DOHH2 (cell line): ENCODE data around the gene PBX4.

Experiments used
- H3F3A ChIP-seq: fragments of 200-600 bp; sonication (generic), shearing (Covaris generic); 2 replicates; pipeline ENCODE4 v1.6.0; 2016; ENCODE audit warnings: antibody characterized with exemption, mild to moderate bottlenecking; ENCODE audit not compliant: control insufficient read depth, insufficient read depth
- H3K27ac ChIP-seq: fragments of 200-600 bp; sonication (generic); 2 replicates; pipeline ENCODE4 v1.5.1; 2014; ENCODE audit warnings: low read depth, mild to moderate bottlenecking, low read length, moderate library complexity
- H3K27me3 ChIP-seq: fragments of 200-600 bp; sonication (generic); 2 replicates; pipeline ENCODE4 v1.6.1; 2014; ENCODE audit warnings: mild to moderate bottlenecking, low read length, mixed read lengths; ENCODE audit not compliant: control insufficient read depth
- H3K36me3 ChIP-seq: fragments of 200-600 bp; sonication (generic); 2 replicates; pipeline ENCODE4 v1.6.1; 2014; ENCODE audit warnings: mild to moderate bottlenecking, low read length, moderate library complexity, mixed read lengths; ENCODE audit not compliant: control insufficient read depth
- H3K4me1 ChIP-seq: fragments of 200-600 bp; sonication (generic); 2 replicates; pipeline ENCODE4 v1.6.1; 2014; ENCODE audit warnings: mild to moderate bottlenecking, low read length, mixed read lengths; ENCODE audit not compliant: control insufficient read depth
- H3K4me2 ChIP-seq: fragments of 200-600 bp; sonication (generic); 2 replicates; pipeline ENCODE4 v1.6.0; 2014; ENCODE audit warnings: mild to moderate bottlenecking, low read length, moderate library complexity
- H3K4me3 ChIP-seq: fragments of 200-600 bp; sonication (generic); 2 replicates; pipeline ENCODE4 v1.5.1; 2014; ENCODE audit warnings: mild to moderate bottlenecking, low read length, mixed read lengths
- H3K79me2 ChIP-seq: fragments of 200-600 bp; sonication (generic); 2 replicates; pipeline ENCODE4 v1.6.1; 2014; ENCODE audit warnings: mild to moderate bottlenecking, low read length, mixed read lengths; ENCODE audit not compliant: control insufficient read depth
- H3K9me2 ChIP-seq: fragments of 200-600 bp; sonication (generic); replicated peaks from 2 replicates; pipeline ENCODE4 v1.6.1; 2014; ENCODE audit warnings: mild to moderate bottlenecking, low read length, mixed read lengths; ENCODE audit not compliant: control insufficient read depth
- H3K9me3 ChIP-seq: fragments of 200-600 bp; sonication (generic); 2 replicates; pipeline ENCODE4 v1.6.1; 2014; ENCODE audit warnings: antibody characterized with exemption, low read length, mixed read lengths; ENCODE audit not compliant: control insufficient read depth, insufficient read depth
- H4K20me1 ChIP-seq: fragments of 200-600 bp; sonication (generic); 2 replicates; pipeline ENCODE4 v1.6.0; 2014; ENCODE audit warnings: low read depth, mild to moderate bottlenecking, antibody characterized with exemption, low read length, moderate library complexity; ENCODE audit not compliant: control insufficient read depth, insufficient read depth
- CTCF ChIP-seq: fragments of 200-600 bp; sonication (generic); IDR thresholded peaks from one replicate; pipeline ENCODE4 v1.5.1; 2014; ENCODE audit warnings: antibody characterized with exemption, mild to moderate bottlenecking, low read depth, low read length; ENCODE audit not compliant: poor library complexity, severe bottlenecking
- EZH2phosphoT487 ChIP-seq: fragments of 200-600 bp; sonication (generic); IDR thresholded peaks from 2 replicates; pipeline ENCODE4 v1.6.1; 2017; ENCODE audit warnings: borderline replicate concordance, mild to moderate bottlenecking, antibody characterized with exemption, low read length, moderate library complexity, mixed read lengths

Gene PBX4

DNA sequence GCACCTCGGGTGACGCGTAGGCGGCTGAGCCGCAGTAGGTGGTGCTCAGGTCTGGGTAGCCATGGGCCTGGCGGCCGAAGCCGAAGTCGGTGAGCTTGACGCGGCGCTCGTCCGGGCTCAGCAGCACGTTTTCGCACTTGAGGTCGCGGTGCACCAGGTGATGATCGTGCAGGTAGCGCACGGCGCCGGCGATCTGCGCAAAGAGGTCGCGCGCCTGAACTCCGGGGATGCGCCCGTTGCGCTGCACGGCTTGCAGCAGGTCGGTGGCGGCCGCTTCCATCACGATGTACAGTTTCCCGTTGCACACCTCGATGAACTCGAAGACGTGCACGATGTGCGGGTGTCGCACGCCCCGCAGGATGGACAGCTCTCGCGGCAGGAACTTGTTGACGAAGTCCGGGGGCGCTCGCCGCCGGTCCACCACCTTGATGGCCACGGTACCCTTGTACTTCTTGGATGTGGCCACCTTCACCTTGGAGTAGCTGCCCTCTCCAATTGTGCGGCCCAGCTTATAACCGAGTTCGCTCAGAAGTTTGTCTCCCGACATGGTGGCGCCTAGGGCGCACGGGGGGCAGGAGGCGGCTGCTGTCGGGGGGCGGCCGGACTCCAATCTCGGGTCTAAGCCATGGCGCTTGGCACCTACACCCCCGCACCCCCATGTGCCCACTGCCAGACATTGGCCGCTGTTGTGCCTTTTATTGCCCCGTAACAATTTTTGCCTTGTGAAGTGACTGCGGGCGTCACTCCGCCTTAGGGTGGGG, 103.4 kb downstream of the PBX4 start, which contains the start of gene TSSK6:
Gene TSSK6 (minus strand): TSS at position 668 of the 761 bp plus-strand sequence. CDS start 121 bp downstream, at position 547.
- peaks cover 19% of the 10 kb centered on the region for H3K36me3 ChIP-seq
- H3K79me2 ChIP-seq: peaks cover 48% of the 10 kb centered on the region
- no peaks in the 10 kb centered on the region for H3K27me3 ChIP-seq
- peak within 1 kb of the TSS; percentile 36 for H3K27ac ChIP-seq
- H3K9me3 ChIP-seq: no peaks in the 10 kb centered on the region
- peak within 1 kb of the TSS; percentile 91 for H3K4me2 ChIP-seq
- H3K4me1 ChIP-seq: peaks cover 25% of the 10 kb centered on the region
- H3K9me2 ChIP-seq: no peaks in the 10 kb centered on the region
- TF ChIP-seq EZH2phosphoT487: no peak
- TF ChIP-seq CTCF: no peak
- H4K20me1 ChIP-seq: no peaks in the 10 kb centered on the region
- H3K4me3 ChIP-seq: peak within 1 kb of the TSS; percentile 90
- H3F3A ChIP-seq: peaks cover 5% of the 10 kb centered on the region; the same call in 1 of the 2 replicates

- H3K4me3 ChIP-seq: no peak overlapping the region
- peaks cover 21% of the 10 kb centered on the region for H3K4me1 ChIP-seq
- peaks cover 13% of the 10 kb centered on the region for H3K36me3 ChIP-seq
- H4K20me1 ChIP-seq: no peaks in the 10 kb centered on the region
- no peak overlapping the region for H3K27ac ChIP-seq
- H3K4me2 ChIP-seq: no peak overlapping the region
- H3K79me2 ChIP-seq: peaks cover 40% of the 10 kb centered on the region
- no peaks in the 10 kb centered on the region for H3K27me3 ChIP-seq
- H3K9me2 ChIP-seq: no peaks in the 10 kb centered on the region
- peaks cover 5% of the 10 kb centered on the region; the same call in 1 of the 2 replicates for H3F3A ChIP-seq
- no peaks in the 10 kb centered on the region for H3K9me3 ChIP-seq
- TF ChIP-seq CTCF (no peak), EZH2phosphoT487 (no peak)
Observed at GRCh38 chr19:19514215-19514657, 104.3 kb downstream of the PBX4 start.

DNA sequence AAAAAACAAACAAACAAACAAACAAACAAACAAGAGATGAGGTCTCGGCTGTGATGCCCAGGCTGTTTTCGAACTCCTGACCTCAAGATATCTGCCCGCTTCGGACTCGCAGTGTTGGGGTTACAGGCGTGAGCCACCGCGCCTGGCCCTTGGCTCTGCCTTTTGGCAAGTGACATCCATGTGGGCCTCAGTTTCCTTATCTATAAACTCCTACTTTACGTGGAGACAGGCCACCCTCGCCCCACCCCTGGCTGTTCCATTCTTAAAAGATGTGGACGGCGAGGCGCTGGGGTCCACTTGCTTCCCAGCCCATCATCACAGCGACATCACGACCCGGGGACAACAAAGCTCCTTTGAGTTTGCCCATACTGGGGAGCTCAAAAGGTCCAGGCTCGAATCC, 104.8 kb downstream of the PBX4 start:
- Histone ChIP-seq H3K9me2 (no peaks in the 10 kb centered on the region), H3K4me2 (no peak overlapping the region), H3K4me3 (no peak overlapping the region), H3K9me3 (no peaks in the 10 kb centered on the region), H3K4me1 (peaks cover 18% of the 10 kb centered on the region), H4K20me1 (no peaks in the 10 kb centered on the region), H3K27me3 (no peaks in the 10 kb centered on the region), H3K36me3 (peaks cover 10% of the 10 kb centered on the region), H3K27ac (no peak overlapping the region), H3F3A (peaks cover 7% of the 10 kb centered on the region), H3K79me2 (peaks cover 34% of the 10 kb centered on the region)
- no peak for TF ChIP-seq CTCF
- no peak for TF ChIP-seq EZH2phosphoT487
